ENCODE measurements around the gene TMUB1.

Gene TMUB1

GRCh38 chr7:151075978-151076426 is 7.3 kb downstream of the TMUB1 start:
- H3K27ac ChIP-seq = no peak overlapping the region
- no peak for TF ChIP-seq CTCF (conservative IDR thresholded peaks at IDR 0.05)

GRCh38 chr7:151075662-151075971 is 7.7 kb downstream of the TMUB1 start:
- no peak overlapping the region for H3K27ac ChIP-seq
- no peak for TF ChIP-seq CTCF (conservative IDR thresholded peaks at IDR 0.05)

GRCh38 chr7:151074817-151075661 is 8.3 kb downstream of the TMUB1 start:
- no peak overlapping the region for H3K27ac ChIP-seq
- TF ChIP-seq CTCF (conservative IDR thresholded peaks at IDR 0.05) = no peak

- TF ChIP-seq CTCF (conservative IDR thresholded peaks at IDR 0.05) = no peak
- no peak overlapping the region for H3K27ac ChIP-seq
Measured at GRCh38 chr7:151073990-151074389, 9.3 kb downstream of the TMUB1 start.

GRCh38 chr7:151071032-151071866 is 12.0 kb downstream of the TMUB1 start:
- H3K27ac ChIP-seq = no peak overlapping the region
- TF ChIP-seq CTCF (conservative IDR thresholded peaks at IDR 0.05) = no peak

- H3K27ac ChIP-seq = no peak overlapping the region
Measured at GRCh38 chr7:151070574-151070960, 12.7 kb downstream of the TMUB1 start.

More at GRCh38 chr7:151070574-151070960, 12.7 kb downstream of the TMUB1 start:
- no peak for TF ChIP-seq CTCF (conservative IDR thresholded peaks at IDR 0.05)
